Measurements from ENCODE around the gene NPIPB8.
"Not testable (repeated sequence)": the region's sequence is repeated elsewhere in the genome, so short reads cannot be mapped to it uniquely, and the experiment has no call there.

The NPIPB8 gene

DNA sequence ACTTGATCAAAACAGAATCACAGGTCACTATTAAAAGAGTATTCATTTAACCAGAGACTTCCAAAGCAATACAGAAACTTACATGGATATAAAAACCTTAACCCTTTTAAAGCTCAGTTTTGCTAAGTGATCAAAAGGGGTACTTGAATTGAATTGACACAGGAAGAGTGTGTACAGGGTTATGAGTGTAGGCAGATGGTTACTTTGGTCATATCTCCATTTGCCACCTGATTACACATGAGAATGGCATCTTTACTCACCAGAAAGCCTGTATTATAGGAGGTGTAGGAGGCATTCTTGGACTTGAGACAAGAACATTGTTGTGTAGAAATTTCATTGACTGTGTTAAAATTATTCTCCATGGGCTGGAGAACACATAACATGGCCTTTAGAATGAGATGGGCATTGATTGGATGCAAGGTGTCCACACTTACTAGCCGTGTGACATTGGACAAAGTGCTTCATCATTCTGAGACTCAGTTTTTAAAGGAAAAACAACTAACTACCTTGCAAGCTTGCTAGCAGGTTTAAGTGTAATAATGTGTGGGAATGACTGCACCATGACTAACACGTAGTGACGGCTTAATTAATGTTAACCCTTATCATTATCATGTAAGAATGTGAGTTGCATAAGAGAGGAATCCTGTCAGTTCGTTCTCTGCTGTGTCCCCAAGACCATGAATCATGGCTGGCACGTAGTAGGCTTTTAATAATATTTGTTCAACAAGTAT is 1.6 kb upstream of the NPIPB8 start:
- DNase-seq = peak; percentile 69

DNA sequence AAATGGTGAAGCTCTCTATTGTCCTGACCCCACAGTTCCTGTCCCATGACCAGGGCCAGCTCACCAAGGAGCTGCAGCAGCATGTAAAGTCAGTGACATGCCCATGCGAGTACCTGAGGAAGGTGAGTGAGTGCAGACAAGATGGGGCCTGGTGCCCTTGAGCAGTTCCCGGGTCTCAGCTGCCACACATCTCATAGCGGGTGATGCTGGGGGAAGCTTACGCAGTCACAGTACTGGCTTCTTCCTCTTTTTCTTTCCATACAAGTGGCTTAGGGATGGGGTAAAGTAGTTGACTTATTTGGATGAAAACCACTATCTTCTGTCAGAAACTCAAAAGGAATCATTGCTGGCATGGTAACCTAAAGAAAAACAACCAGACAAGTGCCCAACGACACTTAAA is 494 bp downstream of the NPIPB8 start:
- not testable (repeated sequence) for DNase-seq

DNA sequence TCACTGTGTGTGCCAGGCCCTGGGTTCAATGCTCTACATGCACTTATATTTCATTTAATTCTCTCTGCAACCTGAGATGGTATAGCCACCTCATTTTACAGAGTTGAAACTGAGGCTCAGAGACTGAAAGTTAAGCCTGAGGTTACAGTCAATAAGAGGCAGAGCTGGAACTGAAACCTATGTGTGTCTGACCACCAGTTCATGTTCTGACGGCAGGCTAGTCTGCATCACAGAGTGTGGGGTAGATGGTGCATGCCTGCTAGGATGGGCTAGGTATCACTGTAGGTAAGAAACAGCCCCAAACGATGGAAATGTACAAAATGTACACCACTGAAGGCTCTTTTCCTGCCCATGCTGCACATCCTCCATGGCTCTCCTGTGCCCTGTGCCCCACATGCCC is 2.1 kb downstream of the NPIPB8 start:
- DNase-seq = not testable (repeated sequence)

DNA sequence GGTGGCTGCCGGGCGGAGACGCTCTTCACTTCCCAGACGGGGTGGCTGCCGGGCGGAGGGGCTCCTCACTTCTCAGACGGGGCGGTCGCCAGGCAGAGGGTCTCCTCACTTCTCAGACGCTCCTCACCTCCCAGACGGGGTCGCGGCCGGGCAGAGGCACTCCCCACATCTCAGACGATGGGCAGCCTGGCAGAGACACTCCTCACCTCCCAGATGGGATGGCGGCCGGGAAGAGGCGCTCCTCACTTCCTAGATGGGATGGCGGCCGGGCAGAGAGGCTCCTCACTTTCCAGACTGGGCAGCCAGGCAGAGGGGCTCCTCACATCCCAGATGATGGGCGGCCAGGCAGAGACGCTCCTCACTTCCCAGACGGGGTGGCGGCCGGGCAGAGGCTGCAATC is 28.4 kb downstream of the NPIPB8 start:
- not testable (repeated sequence) for DNase-seq

DNA sequence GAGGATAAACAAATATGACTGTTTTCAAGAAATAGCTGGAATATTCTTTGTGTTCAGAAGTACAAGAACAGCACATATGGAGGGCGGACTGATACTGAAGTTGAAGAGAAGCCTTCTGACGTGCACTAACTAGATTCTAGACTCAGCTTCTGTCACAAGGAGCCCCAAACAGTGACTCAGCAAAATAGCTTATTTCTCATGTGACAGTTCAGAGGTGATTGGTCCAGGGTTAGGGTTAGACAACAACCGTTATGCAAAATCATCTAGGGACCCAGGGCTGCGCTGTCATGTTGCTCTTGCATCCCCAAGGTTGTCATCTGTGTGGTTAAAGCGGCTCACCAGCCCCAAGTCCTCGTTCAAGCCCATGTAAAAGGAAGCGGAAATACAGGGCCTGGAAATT is 29.6 kb downstream of the NPIPB8 start:
- not testable (repeated sequence) for DNase-seq

DNA sequence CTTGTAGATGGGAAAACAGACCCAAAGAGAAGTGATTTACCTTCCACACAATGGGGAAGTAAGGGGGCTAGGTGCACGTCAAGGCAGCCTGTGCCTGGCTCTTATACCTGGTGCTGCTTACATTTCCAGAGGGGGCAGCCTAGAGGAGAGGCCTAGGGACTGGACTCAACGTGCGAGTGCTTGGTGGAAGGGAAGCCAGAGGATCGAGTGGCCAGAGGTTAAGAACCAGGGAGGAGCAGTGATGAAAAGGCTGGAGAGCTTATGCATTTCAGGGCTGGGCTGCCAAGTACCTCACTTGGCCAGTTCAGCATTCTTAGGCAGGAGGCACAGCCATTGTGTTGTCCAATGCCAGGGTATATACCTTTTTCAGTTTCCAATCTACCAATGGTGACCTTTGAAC is 30.3 kb downstream of the NPIPB8 start:
- not testable (repeated sequence) for DNase-seq

DNA sequence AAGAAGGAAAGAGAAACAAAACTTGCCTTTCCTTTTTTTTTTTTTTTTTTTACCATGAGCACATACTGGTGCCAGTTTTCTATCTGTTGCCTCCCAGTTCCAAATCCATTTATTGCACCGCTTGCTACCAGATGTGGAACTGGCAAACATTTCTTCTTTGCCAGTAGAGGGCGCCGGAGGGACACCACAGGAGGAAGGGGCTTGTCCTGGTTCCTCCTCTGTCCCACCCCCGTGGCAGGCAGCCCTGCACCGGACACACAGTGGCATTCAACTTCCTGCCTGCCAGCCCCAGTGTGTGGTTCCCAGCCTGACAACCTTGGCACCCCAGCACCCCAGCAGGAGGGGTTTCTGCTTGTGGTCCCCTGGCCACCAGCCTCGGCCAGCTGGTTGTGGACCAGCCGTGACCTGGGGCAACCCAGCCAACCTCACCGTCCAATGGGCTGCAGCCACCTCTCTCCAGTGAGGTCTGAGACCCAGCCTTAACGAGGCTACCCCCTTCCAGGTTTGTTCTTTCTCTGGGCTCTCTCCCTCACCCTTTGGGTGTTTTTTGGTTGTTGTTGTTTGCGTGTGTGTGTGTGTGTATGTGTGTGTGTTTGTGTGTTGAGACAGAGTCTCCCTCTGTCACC is 50.6 kb downstream of the NPIPB8 start:
- DNase-seq = not testable (repeated sequence)

DNA sequence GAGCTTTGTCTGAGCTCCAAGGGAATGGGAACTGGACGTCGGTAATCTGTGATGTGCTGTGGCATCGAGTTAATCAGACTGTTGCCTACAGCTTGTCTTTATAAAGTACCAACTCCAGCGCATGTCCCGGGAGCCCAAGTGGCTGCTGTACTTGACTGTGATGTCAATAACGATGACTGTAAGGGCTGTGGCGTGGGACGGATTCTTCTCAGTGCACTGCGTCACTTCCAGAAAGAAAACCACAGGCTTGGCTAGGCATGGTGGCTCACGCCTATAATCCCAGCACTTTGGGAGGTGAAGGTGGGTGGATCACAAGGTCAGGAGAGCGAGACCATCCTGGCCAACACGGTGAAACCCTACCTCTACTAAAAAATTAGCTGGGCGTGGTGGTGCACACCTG is 51.6 kb downstream of the NPIPB8 start:
- not testable (repeated sequence) for DNase-seq

DNA sequence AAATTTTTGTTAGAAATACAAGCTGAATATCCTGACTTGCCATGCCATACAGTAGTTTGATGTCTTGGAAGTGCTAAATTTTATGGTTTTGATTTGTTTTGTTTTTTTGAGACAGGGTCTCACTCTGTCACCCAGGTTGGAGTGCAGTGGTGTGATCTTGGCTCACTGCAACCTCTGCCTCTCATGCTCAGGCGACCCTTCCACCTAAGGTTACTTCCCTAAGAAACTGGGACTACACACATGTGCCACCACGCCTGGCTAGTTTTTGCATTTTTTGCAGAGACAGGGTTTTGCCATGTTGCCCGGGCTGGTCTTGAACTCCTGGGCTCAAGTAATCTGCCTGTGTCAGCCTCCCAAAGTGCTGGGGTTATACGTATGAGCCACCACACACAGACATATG is 53.9 kb downstream of the NPIPB8 start:
- not testable (repeated sequence) for DNase-seq

DNA sequence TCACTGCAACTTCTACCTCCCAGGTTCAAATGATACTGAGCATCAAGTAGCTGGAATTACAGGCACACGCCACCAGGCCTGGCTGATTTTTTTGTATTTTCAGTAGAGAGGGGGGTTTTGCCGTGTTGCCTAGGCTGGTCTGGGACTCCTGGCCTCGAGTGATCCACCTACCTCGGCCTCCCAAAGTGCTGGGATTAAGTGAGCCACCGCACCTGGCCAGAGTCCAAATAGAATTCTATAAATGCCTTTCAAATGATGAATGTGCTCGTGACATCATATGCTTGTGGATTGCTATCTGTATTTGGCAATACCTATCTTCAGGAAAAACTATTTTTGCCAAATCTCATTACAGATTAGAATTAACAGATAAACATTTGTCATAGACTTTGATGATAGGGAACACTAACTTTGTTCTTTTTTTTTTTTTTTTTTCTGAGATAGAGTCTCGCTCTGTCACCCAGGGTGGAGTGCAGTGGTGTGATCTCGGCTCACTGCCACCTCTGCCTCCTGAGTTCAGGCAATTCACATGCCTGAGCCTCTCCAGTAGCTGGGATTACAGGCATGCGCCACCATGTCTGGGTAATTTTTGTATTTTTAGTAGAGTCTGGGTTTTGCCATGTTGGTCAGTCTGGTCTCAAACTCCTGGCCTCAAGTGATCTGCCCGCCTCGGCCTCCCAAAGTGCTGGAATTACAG is 55.5 kb downstream of the NPIPB8 start:
- DNase-seq = not testable (repeated sequence)

DNA sequence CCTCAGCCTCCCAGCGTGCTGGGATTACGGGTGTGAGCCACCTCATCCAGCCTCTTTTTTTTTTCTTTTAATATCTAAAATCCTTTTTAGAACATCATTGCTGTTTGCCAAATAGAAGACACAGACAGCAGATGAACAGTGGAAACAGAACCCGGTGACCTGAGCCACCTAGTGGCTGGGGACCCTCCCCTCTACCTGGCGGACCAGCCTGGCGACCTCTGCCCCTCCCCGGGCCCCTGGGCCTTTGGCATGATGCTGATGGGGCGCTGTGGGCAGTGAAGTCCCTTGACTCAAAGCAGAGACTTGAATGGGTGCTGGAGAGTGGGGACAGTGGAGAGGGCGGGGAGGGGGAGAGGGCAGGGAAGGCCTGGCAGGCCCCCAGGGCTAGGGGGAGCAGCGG is 61.9 kb downstream of the NPIPB8 start:
- DNase-seq = not testable (repeated sequence)

DNA sequence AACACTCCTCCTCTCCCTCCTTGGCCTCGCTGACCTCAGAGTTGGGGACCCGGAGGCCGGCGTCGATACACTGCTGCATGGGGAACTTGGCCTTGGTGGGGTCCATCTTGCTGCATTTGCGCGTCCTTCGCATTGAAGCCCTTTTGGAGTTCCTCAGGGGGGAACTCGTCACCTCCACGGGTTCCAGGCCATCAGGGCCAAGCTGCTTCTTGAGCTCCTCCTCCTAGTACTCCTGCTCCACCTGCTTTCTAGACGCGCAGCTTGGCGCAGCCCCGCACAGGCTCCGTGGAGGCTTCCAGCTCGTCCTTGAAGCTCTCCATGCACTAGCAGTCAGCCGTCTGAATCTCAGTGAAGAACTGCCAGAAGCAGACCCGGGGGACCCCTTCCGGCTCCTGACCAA is 62.5 kb downstream of the NPIPB8 start:
- not testable (repeated sequence) for DNase-seq

DNA sequence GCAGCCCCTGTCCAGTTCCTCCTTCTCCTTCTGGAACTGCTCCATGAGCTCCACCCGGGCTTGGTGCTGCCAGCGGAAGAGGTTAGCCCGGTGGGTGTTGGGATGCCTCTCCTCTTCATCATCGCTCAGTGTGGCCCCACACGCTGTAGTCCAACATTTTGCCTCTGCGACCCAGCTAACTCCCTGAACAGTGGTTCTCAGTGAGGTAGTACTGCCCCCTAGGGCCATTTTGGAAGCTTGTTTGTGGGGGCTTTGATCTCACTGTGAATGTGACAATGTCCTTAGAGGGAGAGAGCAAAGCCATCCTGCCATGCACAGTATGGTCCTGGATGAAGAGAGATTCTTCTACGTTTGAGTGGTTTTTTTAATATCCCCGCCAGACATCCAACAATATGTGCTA is 63.5 kb downstream of the NPIPB8 start:
- not testable (repeated sequence) for DNase-seq

DNA sequence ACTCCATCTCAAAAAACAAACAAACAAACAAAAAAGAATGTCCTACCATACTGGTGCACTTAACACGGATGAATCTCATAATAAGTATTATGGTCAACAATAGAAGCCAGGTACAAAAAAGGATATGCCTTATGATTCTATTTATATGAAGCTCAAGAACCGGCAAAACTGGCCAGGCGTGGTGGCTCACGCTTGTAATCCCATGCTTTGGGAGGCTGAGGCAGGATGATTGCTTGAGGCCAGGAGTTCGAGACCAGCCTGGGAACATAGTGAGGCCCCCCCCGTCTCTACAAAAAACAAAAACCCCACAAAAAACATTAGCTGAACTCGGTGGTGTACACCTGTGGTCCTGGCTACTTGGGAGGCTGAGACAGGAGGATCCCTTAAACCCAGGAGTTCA is 66.4 kb downstream of the NPIPB8 start:
- not testable (repeated sequence) for DNase-seq
